CD4-positive, alpha-beta T cell treated with Interleukin-6 for 4 hours (primary cell): Measurements from ENCODE around the gene SLC3A2.
"Not testable (repeated sequence)": the region's sequence is repeated elsewhere in the genome, so short reads cannot be mapped to it uniquely, and the experiment has no call there.

Source experiments
- DNase-seq: peaks from one replicate; pipeline ENCODE4 v3.0.0-alpha.2; 2020; ENCODE audit warnings: mixed read lengths

The SLC3A2 gene

GRCh38 chr11:62933285-62933684, 52.6 kb downstream of the SLC3A2 start:
- no peak for DNase-seq

DNA sequence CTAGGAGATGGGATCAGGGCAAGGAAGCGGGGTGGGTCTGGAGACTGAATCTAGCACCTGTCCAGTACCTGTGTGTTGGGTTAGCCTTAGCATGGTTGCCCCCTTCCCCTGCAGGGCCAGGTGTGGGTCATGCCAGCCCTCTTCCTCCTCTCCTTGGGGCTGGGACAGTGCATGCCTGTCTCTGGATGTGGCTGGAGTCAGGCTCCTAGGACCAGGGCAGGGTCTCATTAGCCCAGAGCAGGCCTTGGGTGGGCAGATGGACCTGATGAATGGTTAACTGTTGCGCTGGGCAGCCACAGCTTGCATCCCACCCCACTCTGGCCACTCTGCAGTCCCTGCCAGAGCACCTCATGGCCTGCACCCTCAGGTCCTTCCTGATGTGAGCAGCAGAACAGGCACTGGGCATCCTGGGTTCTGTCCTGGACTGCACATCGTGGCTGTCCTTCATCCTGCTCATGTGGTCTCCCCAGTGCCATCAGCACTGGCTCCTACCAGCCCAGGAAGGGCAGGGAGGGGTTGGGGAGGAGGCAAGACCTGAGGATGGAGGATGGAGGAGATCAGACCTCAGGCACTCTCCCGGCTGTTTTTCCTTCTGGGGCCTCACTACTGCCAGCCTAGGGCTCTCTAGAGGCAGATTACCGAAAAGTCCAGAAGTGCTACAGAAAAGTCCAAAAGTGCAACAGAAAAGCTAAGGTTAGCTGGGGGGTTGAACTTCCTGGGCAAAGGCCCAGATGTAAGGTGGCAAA, 53.2 kb downstream of the SLC3A2 start:
- no peak for DNase-seq

DNA sequence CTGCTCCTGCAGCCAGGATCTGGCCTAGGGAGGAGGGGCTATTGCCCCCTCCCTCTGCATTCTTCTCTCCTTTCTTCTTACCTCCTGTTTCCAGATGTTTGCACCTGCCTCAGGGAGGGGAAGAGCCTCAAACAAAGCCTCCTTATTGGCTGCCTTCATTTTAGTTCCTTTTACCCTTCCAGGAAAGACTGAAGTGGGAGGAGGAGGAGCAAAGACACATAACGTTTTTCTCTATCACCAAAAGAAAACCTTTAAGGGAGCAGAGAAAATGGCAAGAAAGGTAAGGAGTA, 53.7 kb downstream of the SLC3A2 start:
- DNase-seq: no peak

- not testable (repeated sequence) for DNase-seq
Observed at GRCh38 chr11:62937528-62937927, 56.8 kb downstream of the SLC3A2 start.
